A549 treated with AZD2906 at 1 μM for 4 hours (cell line): ENCODE data around the gene USP17L27. TPM values are rescaled to one million over a fixed set of nuclear protein-coding genes. Genes with fewer than 3 reads are reported as not detected.

Source experiments
- total RNA-seq: library from RNA; stranded (reverse); fragments of 200-300 nt; extraction: Qiagen RNA extraction; gene quantifications from 5 replicates; pipeline ENCODE4 v1.2.3, GENCODE V29; 2022

USP17L27 gene, protein sequence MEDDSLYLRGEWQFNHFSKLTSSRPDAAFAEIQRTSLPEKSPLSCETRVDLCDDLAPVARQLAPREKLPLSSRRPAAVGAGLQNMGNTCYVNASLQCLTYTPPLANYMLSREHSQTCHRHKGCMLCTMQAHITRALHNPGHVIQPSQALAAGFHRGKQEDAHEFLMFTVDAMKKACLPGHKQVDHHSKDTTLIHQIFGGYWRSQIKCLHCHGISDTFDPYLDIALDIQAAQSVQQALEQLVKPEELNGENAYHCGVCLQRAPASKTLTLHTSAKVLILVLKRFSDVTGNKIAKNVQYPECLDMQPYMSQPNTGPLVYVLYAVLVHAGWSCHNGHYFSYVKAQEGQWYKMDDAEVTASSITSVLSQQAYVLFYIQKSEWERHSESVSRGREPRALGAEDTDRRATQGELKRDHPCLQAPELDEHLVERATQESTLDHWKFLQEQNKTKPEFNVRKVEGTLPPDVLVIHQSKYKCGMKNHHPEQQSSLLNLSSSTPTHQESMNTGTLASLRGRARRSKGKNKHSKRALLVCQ
- total RNA-seq, result not detected in 5 replicates

DNA sequence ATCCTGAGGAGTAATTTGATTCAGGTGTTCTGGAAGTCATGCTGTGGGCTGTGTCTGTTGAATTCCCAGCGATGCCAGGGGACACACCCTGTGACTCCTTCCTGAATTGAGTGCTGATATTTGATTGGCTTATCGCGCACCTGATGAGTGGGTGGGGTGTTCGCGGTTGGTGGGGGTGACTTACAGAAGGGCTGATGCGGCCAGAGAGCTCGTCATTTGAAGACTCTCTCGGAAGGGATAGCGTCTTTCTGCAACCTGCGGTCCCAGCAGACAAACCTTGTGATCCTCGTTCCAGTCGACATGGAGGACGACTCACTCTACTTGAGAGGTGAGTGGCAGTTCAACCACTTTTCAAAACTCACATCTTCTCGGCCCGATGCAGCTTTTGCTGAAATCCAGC, at the start of gene USP17L27:
Gene USP17L27, plus strand, starts transcription at position 301 of the 400 bp plus-strand sequence. Its CDS starts 0 bp downstream, at position 301.

DNA sequence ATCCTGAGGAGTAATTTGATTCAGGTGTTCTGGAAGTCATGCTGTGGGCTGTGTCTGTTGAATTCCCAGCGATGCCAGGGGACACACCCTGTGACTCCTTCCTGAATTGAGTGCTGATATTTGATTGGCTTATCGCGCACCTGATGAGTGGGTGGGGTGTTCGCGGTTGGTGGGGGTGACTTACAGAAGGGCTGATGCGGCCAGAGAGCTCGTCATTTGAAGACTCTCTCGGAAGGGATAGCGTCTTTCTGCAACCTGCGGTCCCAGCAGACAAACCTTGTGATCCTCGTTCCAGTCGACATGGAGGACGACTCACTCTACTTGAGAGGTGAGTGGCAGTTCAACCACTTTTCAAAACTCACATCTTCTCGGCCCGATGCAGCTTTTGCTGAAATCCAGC, 19.1 kb upstream of the USP17L27 start, which contains the start of gene USP17L24:
Gene USP17L24, plus strand, starts transcription at position 301 of the 400 bp plus-strand sequence. Its CDS starts 0 bp downstream, at position 301.

DNA sequence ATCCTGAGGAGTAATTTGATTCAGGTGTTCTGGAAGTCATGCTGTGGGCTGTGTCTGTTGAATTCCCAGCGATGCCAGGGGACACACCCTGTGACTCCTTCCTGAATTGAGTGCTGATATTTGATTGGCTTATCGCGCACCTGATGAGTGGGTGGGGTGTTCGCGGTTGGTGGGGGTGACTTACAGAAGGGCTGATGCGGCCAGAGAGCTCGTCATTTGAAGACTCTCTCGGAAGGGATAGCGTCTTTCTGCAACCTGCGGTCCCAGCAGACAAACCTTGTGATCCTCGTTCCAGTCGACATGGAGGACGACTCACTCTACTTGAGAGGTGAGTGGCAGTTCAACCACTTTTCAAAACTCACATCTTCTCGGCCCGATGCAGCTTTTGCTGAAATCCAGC, 14.3 kb upstream of the USP17L27 start, which contains the start of gene USP17L25:
Gene USP17L25, plus strand, starts transcription at position 301 of the 400 bp plus-strand sequence. Its CDS starts 0 bp downstream, at position 301.

DNA sequence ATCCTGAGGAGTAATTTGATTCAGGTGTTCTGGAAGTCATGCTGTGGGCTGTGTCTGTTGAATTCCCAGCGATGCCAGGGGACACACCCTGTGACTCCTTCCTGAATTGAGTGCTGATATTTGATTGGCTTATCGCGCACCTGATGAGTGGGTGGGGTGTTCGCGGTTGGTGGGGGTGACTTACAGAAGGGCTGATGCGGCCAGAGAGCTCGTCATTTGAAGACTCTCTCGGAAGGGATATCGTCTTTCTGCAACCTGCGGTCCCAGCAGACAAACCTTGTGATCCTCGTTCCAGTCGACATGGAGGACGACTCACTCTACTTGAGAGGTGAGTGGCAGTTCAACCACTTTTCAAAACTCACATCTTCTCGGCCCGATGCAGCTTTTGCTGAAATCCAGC, 9.6 kb upstream of the USP17L27 start, which contains the start of gene USP17L26:
Gene USP17L26, plus strand, starts transcription at position 301 of the 400 bp plus-strand sequence. Its CDS starts 0 bp downstream, at position 301.

DNA sequence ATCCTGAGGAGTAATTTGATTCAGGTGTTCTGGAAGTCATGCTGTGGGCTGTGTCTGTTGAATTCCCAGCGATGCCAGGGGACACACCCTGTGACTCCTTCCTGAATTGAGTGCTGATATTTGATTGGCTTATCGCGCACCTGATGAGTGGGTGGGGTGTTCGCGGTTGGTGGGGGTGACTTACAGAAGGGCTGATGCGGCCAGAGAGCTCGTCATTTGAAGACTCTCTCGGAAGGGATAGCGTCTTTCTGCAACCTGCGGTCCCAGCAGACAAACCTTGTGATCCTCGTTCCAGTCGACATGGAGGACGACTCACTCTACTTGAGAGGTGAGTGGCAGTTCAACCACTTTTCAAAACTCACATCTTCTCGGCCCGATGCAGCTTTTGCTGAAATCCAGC, 4.8 kb upstream of the USP17L27 start, which contains the start of gene USP17L5:
Gene USP17L5, plus strand, starts transcription at position 301 of the 400 bp plus-strand sequence. Its CDS starts 0 bp downstream, at position 301.

DNA sequence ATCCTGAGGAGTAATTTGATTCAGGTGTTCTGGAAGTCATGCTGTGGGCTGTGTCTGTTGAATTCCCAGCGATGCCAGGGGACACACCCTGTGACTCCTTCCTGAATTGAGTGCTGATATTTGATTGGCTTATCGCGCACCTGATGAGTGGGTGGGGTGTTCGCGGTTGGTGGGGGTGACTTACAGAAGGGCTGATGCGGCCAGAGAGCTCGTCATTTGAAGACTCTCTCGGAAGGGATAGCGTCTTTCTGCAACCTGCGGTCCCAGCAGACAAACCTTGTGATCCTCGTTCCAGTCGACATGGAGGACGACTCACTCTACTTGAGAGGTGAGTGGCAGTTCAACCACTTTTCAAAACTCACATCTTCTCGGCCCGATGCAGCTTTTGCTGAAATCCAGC, 4.6 kb downstream of the USP17L27 start, which contains the start of gene USP17L28:
Gene USP17L28, plus strand, starts transcription at position 301 of the 400 bp plus-strand sequence. Its CDS starts 0 bp downstream, at position 301.

DNA sequence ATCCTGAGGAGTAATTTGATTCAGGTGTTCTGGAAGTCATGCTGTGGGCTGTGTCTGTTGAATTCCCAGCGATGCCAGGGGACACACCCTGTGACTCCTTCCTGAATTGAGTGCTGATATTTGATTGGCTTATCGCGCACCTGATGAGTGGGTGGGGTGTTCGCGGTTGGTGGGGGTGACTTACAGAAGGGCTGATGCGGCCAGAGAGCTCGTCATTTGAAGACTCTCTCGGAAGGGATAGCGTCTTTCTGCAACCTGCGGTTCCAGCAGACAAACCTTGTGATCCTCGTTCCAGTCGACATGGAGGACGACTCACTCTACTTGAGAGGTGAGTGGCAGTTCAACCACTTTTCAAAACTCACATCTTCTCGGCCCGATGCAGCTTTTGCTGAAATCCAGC, 9.4 kb downstream of the USP17L27 start, which contains the start of gene USP17L29:
Gene USP17L29, plus strand, starts transcription at position 301 of the 400 bp plus-strand sequence. Its CDS starts 0 bp downstream, at position 301.

DNA sequence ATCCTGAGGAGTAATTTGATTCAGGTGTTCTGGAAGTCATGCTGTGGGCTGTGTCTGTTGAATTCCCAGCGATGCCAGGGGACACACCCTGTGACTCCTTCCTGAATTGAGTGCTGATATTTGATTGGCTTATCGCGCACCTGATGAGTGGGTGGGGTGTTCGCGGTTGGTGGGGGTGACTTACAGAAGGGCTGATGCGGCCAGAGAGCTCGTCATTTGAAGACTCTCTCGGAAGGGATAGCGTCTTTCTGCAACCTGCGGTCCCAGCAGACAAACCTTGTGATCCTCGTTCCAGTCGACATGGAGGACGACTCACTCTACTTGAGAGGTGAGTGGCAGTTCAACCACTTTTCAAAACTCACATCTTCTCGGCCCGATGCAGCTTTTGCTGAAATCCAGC, 18.9 kb downstream of the USP17L27 start, which contains the start of gene USP17L30:
Gene USP17L30, plus strand, starts transcription at position 301 of the 400 bp plus-strand sequence. Its CDS starts 0 bp downstream, at position 301.

Other genes with a start within 250 kb of the USP17L27 start
- 0.02 to 0.06 TPM in 2 of 5 replicates, not detected in the others for gene FAM90A26, start 173.7 kb upstream of the USP17L27 start, total RNA-seq
- not detected in 5 replicates for gene USP17L10, start 133.5 kb upstream of the USP17L27 start, total RNA-seq
- gene USP17L11, start 128.7 kb upstream of the USP17L27 start, total RNA-seq, result not detected in 5 replicates
- not detected in 5 replicates for gene USP17L12, start 124.0 kb upstream of the USP17L27 start, total RNA-seq
- gene USP17L13, start 119.3 kb upstream of the USP17L27 start, total RNA-seq, result not detected in 5 replicates
- gene USP17L15, start 109.8 kb upstream of the USP17L27 start, total RNA-seq, result 0.03 TPM in 1 of 5 replicates, not detected in the others
- gene USP17L17, start 100.3 kb upstream of the USP17L27 start, total RNA-seq, result not detected in 5 replicates
- not detected in 5 replicates for gene USP17L18, start 95.5 kb upstream of the USP17L27 start, total RNA-seq
- gene USP17L19, start 90.8 kb upstream of the USP17L27 start, total RNA-seq, result not detected in 5 replicates
- not detected in 5 replicates for gene USP17L20, start 86.0 kb upstream of the USP17L27 start, total RNA-seq
- not detected in 5 replicates for gene USP17L21, start 81.3 kb upstream of the USP17L27 start, total RNA-seq
- not detected in 5 replicates for gene USP17L22, start 76.5 kb upstream of the USP17L27 start, total RNA-seq
- gene USP17L24, start 19.0 kb upstream of the USP17L27 start, total RNA-seq, result not detected in 5 replicates
- gene USP17L25, start 14.2 kb upstream of the USP17L27 start, total RNA-seq, result not detected in 5 replicates
- not detected in 5 replicates for gene USP17L26, start 9.5 kb upstream of the USP17L27 start, total RNA-seq
- not detected in 5 replicates for gene USP17L5, start 4.7 kb upstream of the USP17L27 start, total RNA-seq
- gene USP17L28, start 4.7 kb downstream of the USP17L27 start, total RNA-seq, result not detected in 5 replicates
- not detected in 5 replicates for gene USP17L29, start 9.5 kb downstream of the USP17L27 start, total RNA-seq
- gene USP17L30, start 19.0 kb downstream of the USP17L27 start, total RNA-seq, result not detected in 5 replicates
- gene DEFB131A, start 100.3 kb downstream of the USP17L27 start, total RNA-seq, result not detected in 5 replicates